DMS 273 (cell line): Measurements from ENCODE around the gene SECISBP2.

Source experiments
- DNase-seq: peaks from one replicate; lab custom pipeline; 2025; ENCODE audit not compliant: unreplicated experiment; lab: John Stamatoyannopoulos, UW

SECISBP2 gene

DNA sequence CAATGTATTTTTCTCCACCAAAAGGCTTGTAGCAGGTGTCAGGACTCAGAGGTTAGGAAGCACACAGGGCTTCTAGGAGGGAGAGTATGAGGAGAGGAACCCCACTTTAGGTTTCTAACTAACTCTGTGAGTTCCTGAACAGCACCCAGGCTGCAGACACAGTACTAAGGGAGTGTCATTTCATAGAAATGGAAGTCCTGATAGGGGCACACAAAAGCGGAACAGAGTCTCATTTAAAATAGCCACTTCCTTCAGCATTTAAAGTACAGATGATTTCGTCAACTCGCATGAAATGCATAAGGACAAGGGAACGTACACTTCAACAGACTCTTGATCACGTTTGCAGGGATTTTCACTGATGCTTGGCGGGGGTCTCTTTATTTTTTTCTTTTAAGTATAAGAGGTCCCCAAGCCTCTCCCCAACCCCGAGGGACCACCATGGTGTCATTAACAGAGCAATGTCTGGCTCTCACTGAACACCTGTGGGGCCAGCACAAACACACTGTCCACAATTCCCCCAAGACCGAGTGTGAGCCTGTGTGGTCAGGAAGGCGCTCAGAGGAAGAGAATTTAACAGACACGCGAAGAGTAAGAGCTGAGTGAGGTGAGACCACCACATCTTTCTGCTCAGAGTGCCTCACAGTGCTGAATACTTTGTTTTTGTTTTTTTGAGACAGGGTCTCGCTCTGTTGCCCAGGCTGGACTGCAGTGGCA lies 82.3 kb downstream of the SECISBP2 start:
- no peak for DNase-seq

DNA sequence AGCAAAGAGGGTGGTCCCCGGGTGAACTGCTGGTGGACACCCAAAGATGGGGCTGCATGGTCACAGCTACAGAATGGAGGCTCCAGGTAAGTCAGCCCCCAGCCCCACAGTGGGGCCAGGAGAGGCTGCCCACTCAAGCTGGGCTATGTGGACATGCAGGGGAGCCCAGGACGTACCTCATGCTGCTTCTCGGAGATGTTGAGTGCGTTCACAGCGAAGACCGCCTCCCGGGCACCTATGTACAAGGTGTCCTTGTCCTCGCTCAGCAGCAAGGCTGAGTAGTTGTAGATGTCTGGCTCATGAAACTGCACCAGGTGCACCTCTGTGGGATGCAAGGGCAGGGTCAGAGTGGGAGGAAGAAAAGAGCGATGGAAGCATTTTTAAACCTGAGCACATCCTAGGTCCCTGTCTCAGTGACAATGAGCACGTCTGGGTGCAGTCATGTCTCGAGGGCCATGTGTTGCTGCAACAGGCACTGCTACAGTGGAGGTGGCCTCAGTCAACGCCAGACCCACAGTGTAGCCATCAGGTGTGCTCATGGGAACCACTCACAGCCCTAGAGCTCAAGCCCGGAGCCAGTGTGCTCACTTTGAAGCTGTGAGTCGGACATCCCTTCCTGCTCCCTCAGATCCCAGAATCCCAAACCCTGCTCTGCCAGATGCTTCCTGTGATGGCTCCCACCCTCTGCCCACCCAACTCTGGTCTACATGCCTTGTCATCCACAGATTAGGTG lies 84.6 kb downstream of the SECISBP2 start:
- DNase-seq, result no peak

DNA sequence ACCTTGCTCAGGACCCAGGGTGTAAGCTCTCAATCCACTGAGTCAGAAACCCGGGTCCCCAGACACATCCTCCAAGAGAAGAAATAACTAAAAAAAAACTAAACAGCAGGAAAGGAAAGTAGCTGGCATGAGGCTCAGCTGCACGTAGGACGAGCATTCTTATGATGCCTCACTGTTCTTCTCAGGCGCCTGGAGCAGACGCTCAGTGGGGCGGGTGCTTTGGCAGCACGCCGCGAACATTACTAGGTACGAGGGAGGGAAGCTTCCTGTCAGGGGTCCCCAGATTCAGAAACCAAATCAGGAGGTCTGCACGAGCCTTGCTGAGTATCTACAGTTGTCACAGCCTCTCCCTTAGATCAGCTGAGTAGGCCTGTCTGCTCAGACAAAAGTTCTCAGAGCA lies 85.8 kb downstream of the SECISBP2 start:
- DNase-seq, result no peak

DNA sequence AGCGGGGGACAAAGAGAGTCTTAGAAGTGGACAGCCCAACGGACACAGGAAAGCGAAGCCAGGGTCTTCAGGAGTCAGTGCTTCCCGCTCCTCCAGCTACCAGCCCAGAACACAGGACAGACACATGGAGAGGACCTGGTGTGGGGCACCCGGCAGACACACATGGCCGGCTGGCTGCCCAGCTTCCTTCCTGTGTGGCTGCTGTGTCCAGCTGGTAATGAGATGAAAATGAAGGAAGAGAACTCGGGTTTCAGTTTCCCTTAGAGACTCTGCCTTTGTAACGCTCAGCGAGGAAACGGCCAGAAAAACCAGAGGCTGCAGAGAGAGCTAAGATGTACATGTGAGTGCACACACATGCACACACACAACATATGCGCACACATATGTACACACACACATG lies 87.5 kb downstream of the SECISBP2 start:
- no peak for DNase-seq

DNA sequence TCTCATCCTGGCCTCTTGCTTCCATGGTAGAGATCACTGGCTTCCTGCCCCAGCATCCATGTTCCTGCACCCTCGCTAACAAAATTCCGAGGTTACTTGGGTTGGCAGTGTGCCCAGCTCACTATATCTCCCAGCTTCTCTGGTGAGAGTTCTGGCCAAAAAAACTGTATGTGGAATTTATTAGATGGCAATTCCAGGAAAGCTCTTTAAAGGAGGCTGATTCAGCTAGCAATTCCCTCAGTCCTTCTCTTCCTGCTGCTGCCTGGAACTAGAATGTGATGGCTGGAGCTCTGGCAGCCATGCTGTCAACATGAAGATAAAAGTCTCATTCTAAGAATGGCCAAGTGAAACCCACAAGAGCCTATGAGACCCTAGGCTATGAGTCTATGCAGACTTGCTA lies 88.8 kb downstream of the SECISBP2 start:
- DNase-seq, result no peak

DNA sequence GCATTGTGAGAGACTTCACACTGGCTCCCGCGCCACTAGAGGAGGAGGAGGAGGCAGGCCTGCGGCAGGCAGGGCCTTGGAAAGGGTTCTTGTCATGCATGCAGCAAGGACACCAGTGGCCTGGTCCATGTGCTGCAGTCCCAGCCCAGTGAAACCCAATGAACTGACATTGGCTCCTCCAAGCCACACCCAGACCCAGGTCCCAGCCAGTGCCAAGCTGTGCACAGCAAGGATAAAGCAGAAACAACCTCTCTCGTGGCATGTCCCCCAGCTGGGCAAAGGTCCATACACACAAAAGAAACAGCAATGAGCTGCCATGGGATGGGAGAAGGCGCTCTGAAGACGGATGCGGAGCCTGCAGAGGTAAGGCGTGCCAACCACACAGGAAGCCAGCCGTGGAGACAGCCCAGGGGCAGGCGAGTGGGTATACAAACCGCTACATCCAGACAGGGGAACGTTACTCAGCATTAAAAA lies 90.4 kb downstream of the SECISBP2 start:
- no peak for DNase-seq
